Mesangial cell (primary cell): Measurements from ENCODE around the gene ZFPL1. TPM values are rescaled to one million over a fixed set of nuclear protein-coding genes. Genes with fewer than 3 reads are reported as not detected.

ENCODE experiments used
- total RNA-seq: library from RNA; depleted of rRNA; stranded (reverse); fragments of >200 nt; gene quantifications from 2 replicates; pipeline ENCODE4 v1.2.3, GENCODE V29; 2015

ZFPL1 gene
- 67.4 and 68.3 TPM in 2 replicates for total RNA-seq

DNA sequence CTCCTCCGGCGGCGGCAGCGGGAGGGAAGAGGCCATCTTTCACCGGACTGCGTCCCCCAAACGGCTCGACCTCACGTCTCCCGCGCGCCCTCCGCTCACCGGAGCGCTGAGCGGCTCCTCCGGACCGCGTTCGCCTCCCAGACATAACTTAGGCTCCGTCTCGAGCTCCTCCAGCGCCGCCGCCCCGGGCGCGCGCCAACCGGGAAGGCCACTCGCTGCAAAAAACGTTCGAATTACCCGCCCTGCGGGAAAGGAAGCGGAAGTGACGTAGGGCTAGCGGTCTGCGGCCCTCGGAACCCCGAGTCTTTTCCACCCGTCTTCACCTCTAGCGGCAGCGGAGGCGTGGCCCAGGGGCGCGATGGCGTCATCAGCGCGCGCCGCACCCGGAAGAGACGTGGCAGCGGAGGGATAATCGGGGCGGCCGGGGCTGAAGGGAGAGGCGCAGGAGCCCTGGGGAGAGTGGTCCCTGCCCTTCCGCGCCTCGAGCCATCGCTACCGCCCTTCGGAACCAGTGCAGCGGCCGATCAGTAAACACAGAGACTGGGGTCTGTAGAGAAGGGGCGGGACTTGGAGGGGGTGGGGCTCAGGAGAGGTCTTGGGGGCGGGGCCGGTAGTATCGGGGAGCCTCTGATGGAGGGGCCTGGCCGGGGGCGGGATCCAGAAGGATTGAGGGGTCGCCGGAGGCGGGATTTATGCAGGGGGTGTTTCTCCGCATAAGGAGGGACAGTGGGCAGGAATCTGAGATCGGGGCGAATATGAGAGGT is at the start of gene ZFPL1, which contains the start of gene CDCA5:
Gene ZFPL1 (plus strand): TSS at position 389 of the 764 bp plus-strand sequence. CDS start 477 bp downstream, outside the sequence.
Gene CDCA5 (minus strand): TSS at position 207 of the 764 bp plus-strand sequence. CDS start 62 bp downstream, at position 145.

DNA sequence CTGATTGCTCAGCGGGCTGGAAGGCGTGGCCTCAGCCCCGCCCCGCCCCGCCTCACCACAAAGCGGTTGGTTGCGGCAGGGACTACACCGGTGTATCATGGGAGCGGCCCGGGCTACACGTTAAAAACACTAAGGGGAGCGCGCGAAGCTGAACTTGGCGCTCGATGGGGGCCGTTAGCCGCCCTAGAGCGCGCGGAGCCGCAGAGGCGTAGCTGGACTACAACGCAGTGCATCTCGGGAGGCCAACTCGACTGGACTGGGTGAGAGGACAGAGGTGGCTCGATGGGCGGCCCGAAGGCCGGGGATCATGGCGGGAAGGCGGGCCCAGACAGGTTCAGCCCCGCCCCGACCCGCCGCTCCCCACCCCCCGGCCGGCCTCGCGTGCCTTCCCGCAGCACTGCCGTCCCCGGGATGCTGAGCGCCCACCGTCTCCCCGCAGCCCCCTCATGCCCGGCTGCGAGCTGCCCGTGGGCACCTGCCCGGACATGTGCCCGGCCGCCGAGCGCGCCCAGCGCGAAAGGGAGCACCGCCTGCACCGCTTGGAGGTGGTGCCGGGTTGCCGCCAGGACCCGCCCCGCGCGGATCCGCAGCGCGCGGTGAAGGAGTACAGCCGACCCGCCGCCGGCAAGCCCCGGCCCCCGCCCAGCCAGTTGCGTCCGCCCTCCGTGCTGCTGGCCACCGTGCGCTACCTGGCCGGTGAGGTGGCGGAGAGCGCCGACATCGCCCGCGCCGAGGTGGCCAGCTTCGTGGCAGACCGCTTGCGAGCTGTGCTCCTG is 43.0 kb upstream of the ZFPL1 start, which contains the start of gene SAC3D1:
Gene SAC3D1 (plus strand): TSS at position 364 of the 776 bp plus-strand sequence. CDS start 83 bp downstream, at position 447.

DNA sequence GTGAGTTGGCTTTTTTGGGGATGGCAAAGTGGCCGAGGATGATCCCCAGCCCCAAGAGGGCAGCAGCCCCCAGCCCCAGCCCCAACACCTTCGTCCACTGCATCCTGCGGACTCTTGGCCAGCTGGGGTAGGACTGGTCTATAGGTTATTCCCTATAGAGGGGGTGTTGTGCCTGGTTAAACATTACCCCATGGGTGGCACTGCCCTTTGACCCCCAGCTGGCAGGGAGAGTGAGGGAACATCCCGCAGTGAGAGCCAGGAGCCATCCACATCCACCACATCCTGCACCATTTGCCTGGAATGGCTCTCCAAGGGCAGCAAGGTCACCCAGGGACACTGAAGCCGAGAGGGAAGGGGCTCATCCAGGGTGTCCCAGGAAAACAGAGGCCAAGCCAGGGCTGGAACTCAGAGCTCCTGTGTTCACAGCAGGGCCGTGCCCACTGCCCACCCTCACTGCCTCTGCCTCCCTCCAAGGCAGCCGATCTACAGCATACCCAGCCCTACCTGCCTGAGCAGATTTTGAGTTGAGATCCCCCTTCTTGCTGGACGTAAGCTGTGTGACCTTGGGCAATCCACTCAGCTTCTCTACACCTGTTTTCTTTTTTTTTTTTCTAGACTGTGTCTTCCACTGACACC is 25.5 kb upstream of the ZFPL1 start, which contains the start of gene NAALADL1:
Gene NAALADL1 (minus strand): TSS at position 135 of the 636 bp plus-strand sequence. CDS start 32 bp downstream, at position 103.

DNA sequence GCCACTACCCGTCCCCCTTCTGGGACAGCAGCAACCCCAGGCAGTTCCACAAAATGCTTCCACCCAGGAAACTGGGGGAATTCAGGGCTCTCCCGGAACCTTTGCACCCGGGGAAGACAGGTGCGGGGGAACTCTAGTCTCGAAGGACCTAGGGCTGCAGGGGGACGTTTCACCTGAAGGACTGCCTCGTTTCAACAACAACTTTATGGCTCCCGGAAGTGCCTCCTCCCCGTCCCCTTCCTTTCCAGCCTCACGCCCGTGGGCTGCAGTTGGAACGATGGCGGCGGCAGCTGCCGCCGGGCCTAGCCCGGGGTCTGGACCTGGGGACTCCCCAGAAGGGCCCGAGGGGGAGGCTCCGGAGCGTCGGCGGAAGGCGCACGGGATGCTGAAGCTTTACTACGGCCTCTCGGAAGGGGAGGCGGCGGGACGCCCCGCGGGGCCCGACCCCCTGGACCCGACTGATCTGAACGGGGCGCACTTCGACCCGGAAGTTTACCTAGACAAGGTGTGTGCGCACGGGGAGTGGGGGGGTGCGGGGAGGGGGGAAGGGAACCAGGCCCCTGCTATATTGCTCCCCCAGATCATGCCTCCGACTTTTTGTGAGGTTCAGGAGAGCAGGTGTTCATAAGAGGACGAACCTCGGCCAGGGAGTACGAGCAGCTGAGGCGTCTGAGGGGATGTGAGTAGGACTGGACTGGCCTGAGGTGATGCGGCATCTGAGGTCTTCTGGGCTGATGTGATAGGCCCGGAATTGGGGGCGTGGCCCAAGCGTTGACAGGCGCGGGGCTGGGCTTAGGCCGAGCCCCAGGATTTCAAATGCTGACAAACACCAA is 12.2 kb downstream of the ZFPL1 start, which contains the start of gene VPS51:
Gene VPS51 (plus strand): TSS at position 241 of the 833 bp plus-strand sequence. CDS start 37 bp downstream, at position 278.

DNA sequence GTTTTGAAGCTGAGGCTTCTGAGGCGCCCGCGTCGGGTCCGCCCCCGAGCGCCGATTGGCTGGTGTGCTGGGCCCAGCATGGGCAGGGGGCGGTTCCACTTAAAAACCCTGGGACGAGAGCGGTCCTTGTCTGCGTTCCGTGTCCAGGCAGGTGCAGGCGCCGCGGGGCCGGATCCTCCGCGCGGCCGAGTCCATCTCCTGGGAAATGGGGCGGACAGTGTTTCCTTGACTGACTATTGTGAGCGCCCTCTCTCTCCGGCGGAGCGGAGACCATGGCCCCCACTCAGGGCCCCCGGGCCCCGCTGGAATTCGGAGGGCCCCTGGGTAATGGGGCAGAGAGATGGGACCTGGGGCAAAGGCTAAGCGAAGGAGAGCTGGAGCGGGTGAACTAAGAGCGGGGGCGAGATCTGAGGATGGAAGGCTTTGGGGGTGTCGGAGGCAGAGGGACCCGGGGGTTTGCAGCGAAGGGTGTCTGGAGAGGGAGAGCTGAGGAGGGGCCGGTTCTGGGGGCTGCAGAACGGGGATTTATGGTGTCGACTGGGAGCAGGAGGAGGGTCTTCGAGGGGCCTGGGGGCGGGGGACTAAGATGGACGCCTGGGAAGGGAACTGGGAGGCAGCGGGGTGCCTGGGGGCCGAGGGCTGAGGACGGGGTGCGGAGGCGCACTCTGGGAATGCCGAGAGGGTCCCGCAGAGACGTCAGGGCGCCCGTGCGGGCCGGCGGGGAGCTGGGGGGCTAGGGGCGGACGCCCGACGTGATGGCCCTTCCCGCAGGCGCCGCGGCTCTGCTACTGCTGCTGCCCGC is 27.9 kb downstream of the ZFPL1 start, which contains the start of gene TM7SF2:
Gene TM7SF2 (plus strand): TSS at position 129 of the 802 bp plus-strand sequence. CDS start 144 bp downstream, at position 273.

DNA sequence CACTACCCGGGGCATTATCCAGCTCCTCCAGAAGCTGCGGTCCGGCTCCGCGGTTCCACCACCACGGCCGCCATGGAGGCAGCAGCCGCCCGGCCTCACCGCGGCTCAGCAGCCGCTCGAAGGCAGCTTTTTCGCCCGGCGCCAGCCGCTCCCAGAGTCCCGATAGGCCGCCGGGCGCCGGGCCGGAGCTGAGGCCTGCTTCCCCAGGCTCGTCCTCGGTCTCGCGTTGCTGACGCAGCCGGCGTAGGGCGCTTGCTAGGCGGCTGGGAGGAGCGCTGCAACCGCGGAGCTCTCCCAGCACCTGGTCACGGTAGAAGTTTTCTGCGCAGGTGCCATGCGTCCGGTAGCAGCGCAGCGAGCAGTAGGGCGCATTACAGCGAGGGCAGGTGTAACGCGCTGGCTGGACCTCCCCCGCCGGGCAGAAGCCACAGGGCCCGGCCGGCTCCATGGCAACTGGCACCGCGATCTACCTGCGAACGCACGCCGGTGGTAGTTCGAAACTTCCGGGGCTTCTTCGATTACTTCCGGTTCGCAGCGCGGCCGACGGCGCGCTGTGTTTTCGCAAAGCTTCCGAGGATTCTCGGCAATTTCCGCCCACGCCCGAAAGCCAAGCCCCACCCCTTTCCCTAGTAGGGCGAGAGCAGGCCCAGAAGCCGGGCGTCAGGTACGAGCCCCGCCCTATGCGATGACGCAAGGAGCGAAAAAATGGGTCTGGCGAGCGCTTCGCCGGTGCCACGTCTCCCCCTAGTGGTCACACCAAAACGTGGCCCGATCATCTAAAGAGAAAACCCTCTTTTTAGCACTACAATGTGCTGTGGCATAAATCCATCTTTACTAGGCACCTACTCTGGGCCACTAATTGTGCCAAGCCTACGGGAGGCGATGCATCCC is 33.4 kb downstream of the ZFPL1 start, which contains the start of gene ZNHIT2:
Gene ZNHIT2 (minus strand): TSS at position 496 of the 891 bp plus-strand sequence. CDS start 48 bp downstream, at position 448.

DNA sequence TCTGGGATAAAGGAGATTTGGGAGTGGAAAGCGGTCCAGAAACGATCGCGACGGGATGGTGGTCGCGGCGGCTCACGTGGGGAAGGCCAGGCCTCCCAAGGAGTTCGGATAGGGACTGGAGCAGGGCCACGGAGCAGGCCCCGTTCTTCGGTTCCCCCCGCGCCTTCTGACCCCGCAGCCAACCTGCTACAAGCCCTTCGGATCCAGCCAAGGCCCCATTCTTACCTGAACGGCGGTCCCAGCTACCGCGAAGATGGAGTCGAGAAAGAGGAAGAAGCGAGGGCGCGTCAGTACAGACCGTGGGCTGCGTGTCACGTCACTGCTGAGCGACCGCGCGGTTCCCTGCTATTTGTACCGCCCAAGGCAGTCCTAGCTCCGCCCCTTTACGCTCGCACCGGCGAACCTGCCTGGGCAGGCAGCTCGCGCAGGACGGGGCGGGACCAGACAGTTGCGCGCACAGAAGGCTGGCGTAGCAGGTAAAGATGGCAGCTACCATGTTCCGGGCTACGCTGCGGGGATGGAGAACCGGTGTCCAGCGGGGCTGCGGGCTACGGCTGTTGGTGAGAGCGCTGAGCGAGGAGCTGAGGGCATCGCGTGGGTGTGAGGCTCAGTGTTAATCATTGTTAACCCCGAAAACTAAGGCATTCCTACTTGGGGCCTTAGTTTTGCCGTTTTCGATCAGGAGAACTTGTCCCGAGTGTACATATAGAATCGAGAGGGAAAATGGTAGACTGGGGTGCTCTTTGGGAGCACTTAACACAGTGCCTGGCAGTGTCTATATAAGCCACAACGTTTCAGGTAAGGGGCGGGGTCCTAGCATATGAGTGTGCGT is 38.1 kb downstream of the ZFPL1 start, which contains the start of the genes FAU and MRPL49:
Gene FAU (minus strand): TSS at position 270 of the 832 bp plus-strand sequence. CDS start 321 bp downstream, outside the sequence.
Gene MRPL49 (plus strand): TSS at position 457 of the 832 bp plus-strand sequence. CDS start 26 bp downstream, at position 483.

DNA sequence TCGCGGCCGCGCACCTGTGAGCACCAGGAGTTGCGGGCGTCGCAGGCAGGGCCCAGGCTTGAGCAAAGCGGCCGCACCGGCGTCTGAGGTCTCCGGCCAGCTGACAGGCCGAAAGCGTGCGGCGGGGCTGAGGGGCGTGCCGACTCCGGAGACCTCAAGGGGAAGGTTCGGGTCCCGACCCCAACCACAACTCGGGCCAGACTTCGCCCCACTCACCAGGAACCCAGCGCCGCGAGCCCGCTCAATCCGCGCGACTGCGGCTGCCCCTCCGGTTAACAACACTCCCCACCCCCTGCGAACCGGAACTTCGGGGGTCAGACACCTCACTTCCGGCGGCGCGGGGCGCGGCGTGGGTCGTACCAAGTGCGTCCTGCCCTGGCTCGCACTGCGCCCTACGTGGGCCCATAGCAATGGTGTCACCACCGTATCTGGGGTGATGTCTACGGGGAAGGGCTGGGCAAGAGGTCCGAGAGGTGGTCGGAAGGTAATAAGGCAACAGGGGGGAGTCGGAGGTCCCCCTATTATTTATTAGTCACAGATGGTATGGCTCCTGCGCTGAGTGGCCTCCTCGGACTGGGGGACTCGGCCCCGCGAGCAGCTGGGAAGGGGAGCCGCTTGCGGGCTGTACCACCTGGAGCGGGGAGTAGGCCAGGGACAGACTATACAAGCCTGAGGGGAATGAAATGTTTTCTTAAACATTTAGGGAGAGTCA is 50.4 kb downstream of the ZFPL1 start, which contains the start of gene SYVN1:
Gene SYVN1 (minus strand): TSS at position 280 of the 712 bp plus-strand sequence. CDS start 918 bp downstream, outside the sequence.

Other genes starting within 250 kb of the ZFPL1 start
- 2.1 and 10.1 TPM in 2 replicates for gene CDC42BPG, start 239.6 kb upstream of the ZFPL1 start, total RNA-seq
- 109 and 125 TPM in 2 replicates for gene EHD1, start 205.6 kb upstream of the ZFPL1 start, total RNA-seq
- 27.2 and 29.9 TPM in 2 replicates for gene ATG2A, start 167.0 kb upstream of the ZFPL1 start, total RNA-seq
- gene PPP2R5B, start 159.5 kb upstream of the ZFPL1 start, total RNA-seq = 14.3 and 24.8 TPM in 2 replicates
- gene GPHA2, start 148.3 kb upstream of the ZFPL1 start, total RNA-seq = not detected in 2 replicates
- gene MAJIN, start 112.1 kb upstream of the ZFPL1 start, total RNA-seq = not detected in 2 replicates
- gene BATF2, start 87.3 kb upstream of the ZFPL1 start, total RNA-seq = 0.65 and 1.3 TPM in 2 replicates
- gene ARL2, start 70.1 kb upstream of the ZFPL1 start, total RNA-seq = 183 and 212 TPM in 2 replicates
- 18.9 and 25.1 TPM in 2 replicates for gene SNX15, start 56.8 kb upstream of the ZFPL1 start, total RNA-seq
- gene SAC3D1, start 43.0 kb upstream of the ZFPL1 start, total RNA-seq = 20.3 and 39.6 TPM in 2 replicates
- 18.1 and 36.8 TPM in 2 replicates for gene NAALADL1, start 25.7 kb upstream of the ZFPL1 start, total RNA-seq
- 2.8 and 31.4 TPM in 2 replicates for gene CDCA5, start 182 bp upstream of the ZFPL1 start, total RNA-seq
- gene VPS51, start 12.0 kb downstream of the ZFPL1 start, total RNA-seq = 162 and 269 TPM in 2 replicates
- 33.1 and 114 TPM in 2 replicates for gene TM7SF2, start 27.6 kb downstream of the ZFPL1 start, total RNA-seq
- gene ZNHIT2, start 33.5 kb downstream of the ZFPL1 start, total RNA-seq = 20.2 and 20.5 TPM in 2 replicates
- 376 and 394 TPM in 2 replicates for gene FAU, start 37.9 kb downstream of the ZFPL1 start, total RNA-seq
- 56.3 and 84.7 TPM in 2 replicates for gene MRPL49, start 38.1 kb downstream of the ZFPL1 start, total RNA-seq
- gene SYVN1, start 50.3 kb downstream of the ZFPL1 start, total RNA-seq = 19.7 and 21.0 TPM in 2 replicates
- gene SPDYC, start 86.0 kb downstream of the ZFPL1 start, total RNA-seq = not detected in 2 replicates
- gene CAPN1, start 97.7 kb downstream of the ZFPL1 start, total RNA-seq = 327 and 383 TPM in 2 replicates
- 6.7 and 28.8 TPM in 2 replicates for gene POLA2, start 177.7 kb downstream of the ZFPL1 start, total RNA-seq
- 19.9 and 24.8 TPM in 2 replicates for gene CDC42EP2, start 230.6 kb downstream of the ZFPL1 start, total RNA-seq
- gene DPF2, start 249.6 kb downstream of the ZFPL1 start, total RNA-seq = 37.2 and 41.3 TPM in 2 replicates